Hippocampal formation (tissue), 2 donors: Measurements from ENCODE around the gene PRICKLE4.
"Not testable (repeated sequence)": the region's sequence is repeated elsewhere in the genome, so short reads cannot be mapped to it uniquely, and the experiment has no call there.

Experiments
- DNase-seq, 2 donors: peaks; one replicate each; lab custom pipeline; 2025; lab: John Stamatoyannopoulos, UW

Gene PRICKLE4

DNA sequence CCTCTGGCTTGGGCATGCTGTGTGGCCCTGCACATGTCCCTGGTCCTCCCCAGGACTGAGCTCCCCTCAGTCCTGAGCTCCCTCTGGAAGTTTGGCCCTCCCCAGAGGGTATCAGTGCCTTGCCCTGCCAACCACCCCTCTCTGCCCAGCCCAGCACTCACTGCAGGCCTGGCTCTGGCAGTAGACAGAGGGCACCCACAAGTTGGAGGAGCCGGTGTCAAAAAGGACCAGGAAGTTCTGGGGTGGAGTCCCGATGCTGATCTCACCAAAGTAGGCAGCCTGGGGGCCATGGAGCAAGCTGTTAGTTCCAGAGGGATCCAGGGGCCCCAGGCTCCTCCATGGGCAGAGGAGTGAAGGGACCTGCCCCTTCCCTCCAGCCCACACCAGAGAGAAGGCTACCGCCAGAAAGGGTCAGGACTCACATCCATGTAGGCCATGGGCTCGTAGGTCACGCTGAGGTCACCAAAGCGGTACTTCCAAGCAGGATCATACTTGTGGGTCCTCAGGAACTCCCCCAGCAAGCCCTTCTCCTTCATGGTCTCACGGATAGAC lies 36.3 kb upstream of the PRICKLE4 start:
- DNase-seq = no peak

- DNase-seq = no peak
These were observed 34.5 kb upstream of the PRICKLE4 start for GRCh38 chr6:41746107-41746506.

DNA sequence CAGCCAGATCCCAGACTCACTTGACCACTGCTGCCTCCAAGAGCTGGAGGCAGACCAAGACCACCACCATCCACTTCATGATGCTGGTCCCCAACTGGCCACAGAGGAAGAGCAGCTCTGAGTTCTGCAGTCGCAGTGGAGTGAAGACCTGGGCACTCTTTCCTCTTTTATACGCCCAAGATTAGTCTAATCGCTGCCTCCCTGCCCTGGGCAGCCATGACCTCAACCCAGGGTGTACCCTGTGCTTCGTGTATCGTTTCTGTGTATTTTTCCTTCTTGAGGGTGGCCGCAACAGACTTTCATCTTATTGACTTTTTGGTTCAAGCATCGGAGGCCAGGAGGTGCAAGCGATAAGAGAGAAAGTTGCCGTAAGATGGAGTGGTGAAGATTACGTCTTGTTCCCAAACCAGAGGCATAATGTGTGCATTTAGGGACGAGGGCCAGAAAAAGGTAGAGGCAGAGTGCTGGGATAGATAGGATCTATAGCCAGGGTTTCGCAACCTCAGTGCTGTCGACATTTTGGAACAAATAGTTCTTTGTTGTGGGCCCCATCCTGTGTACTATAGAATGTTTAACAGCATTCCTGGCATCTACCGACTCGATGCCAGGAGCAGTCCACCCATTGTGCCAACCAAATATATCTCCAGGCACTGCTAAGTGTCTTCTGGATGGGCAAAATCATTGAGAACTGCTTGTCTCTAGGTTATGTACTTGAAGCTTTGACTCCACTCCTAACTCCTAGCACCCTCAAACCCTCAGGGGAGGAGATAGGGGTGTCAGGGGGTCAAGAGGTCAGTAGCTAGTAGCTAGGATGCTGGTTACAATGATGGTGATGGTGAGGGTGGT lies 33.1 kb upstream of the PRICKLE4 start, which contains the start of gene PGC:
TSS of gene PGC (minus strand) at position 142 of the 846 bp plus-strand sequence. CDS start at position 79, 63 bp downstream.
- no peak for DNase-seq

- no peak for DNase-seq
These were observed 32.5 kb upstream of the PRICKLE4 start for GRCh38 chr6:41748102-41748477.

- DNase-seq = no peak
These were observed 32.0 kb upstream of the PRICKLE4 start for GRCh38 chr6:41748542-41748941.

DNA sequence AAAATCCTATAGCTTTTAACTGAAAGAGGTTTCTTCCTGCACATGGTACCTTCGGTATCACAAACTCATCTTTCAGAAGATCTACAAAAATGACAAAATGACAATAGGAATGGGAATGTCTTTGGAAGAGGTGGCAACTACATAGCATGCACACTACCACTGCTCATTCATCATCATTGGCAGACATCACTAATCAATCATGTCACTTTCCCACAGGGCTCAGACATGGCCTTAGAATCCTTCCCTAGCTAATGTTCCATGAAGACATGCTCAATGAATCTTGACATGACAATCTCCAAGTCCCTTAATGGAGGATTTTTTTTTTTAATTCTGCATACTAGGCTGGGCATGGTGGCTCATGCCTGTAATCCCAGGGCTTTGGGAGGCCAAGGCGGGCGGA lies 30.2 kb upstream of the PRICKLE4 start:
- no peak for DNase-seq

GRCh38 chr6:41755895-41756294 lies 24.7 kb upstream of the PRICKLE4 start:
- no peak for DNase-seq

GRCh38 chr6:41756354-41756753 lies 24.2 kb upstream of the PRICKLE4 start:
- DNase-seq = no peak

GRCh38 chr6:41757271-41757670 lies 23.3 kb upstream of the PRICKLE4 start:
- no peak for DNase-seq

DNA sequence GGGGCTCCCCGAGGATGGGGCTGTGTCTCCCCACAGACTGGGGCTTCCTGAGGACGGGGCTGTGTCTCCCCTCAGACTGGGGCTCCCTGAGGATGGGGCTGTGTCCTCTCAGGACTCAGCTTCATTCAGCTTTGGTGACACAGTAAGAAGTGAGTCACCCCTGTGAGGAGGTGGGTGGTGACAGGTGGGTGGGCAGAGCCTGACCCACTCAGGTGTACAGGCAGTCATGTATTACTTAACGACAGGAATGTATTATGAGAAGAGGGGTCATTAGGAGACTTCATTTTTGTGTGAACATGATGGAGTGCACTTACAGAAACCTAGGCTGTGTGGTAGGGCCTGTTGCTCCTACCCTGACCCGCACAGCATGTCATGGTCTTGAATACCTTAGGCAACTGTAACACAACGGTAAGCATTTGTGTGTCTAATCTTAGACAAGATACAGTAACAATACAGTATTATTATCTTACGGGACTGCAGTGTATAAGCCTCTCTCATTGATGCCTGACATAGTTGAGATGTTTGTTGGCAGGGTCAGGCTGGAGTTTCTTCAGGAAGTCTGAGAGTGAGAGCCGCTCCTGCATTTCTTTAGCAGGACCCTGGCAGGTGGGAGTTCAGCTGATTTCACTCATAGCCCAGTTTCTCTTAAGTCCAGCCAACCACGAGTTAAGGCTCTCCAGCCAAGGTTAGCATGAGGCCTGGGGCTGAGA lies 22.5 kb upstream of the PRICKLE4 start:
- no peak for DNase-seq

- no peak for DNase-seq
These were observed 21.9 kb upstream of the PRICKLE4 start for GRCh38 chr6:41758641-41759035.

- DNase-seq = no peak
These were observed 21.3 kb upstream of the PRICKLE4 start for GRCh38 chr6:41759106-41759904.

DNA sequence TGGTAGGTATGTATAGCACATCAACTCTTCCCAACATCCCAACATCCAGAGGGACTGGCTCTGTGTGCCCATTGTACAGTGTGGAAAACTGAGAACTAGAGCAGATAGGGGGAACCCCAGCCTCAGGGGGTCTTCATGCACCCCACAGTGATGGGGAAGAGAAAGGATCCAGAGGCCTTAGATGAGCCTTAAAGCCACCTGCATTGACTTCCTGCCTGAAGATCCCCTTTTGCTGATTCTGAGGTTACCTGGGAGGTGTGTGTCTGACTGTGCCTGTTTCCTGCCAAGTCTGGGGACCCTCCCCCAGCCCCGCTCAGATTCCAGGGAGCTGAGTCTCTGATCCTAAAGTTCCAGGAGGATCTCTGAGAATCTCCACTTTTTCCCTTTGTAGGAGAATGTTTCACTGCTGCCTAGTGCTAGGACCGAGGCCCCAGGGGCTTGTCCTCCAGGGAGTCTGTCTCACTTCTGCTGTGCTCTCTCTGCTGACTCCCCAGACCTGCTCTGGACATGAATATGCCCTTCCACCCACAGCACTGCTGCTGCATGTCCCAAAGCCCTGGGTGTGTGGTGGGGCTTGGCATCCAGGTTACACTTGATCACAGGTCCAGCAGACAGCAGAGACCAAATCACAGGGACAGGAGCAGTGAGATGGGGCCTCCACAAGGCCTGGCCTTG lies 20.5 kb upstream of the PRICKLE4 start:
- DNase-seq = no peak

- no peak for DNase-seq
These were observed 17.1 kb upstream of the PRICKLE4 start for GRCh38 chr6:41763470-41763869.

DNA sequence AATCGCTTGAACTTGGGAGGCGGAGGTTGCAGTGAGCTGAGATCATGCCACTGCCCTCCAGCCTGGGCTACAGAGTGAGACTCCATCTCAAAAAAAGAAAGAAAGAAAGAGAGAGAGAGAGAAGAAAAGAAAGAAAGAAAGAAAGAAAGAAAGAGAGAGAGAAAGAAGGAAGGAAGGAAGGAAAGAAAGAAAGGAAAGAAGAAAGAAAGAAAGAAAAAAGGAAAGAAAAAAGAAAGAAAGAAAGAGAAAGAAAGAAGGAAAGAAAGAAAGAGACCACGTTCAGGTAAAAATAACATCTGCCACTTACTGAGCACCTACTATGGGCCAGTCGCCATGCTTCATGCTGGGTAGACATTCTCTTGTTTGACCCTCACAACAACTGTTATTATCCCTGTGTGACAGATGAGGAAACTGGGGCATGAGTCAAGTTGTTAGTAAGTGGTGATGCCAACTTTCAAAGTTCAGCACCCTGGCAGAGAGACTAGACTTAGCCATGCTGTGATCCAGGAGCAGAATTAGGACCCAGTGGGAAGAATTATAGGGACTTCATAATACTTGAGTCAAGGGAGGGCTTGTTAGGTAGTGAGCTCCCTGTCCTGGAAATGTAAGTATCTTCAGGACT lies 14.4 kb upstream of the PRICKLE4 start:
- not testable (repeated sequence) for DNase-seq

DNA sequence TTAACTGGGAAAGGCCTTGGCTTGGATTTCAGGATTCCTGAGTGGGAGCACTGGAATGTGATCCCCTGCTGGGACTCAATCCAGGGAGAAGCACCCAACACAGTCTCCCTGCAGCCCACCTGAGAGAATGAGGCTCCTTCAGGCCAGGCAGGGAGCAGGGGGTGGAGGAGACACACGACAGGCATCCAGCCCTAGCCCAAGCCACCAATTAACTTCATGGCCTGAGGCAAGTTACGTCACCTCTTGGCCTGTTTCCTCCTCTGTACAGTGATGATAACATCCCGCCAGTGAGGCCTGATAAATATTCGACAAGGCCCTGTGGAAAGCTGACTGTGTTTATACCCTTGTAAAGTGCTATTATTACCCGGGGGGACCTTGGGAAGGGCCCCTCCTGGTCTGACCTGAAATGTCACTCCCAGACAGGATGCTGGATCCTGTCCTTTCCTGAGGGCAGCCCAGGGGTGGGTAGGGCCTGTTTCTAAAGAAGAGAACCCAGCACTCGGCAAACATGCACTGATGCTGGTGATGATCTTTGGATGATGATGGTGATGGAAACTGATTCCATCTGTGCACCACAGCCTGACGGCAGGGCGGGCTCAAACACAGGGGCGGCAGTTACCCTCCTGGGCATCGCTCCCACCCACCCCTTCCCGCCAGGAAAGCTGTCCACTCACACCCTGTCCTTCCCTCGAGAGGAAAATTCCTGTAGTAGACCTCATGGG lies 13.3 kb upstream of the PRICKLE4 start:
- DNase-seq = no peak

DNA sequence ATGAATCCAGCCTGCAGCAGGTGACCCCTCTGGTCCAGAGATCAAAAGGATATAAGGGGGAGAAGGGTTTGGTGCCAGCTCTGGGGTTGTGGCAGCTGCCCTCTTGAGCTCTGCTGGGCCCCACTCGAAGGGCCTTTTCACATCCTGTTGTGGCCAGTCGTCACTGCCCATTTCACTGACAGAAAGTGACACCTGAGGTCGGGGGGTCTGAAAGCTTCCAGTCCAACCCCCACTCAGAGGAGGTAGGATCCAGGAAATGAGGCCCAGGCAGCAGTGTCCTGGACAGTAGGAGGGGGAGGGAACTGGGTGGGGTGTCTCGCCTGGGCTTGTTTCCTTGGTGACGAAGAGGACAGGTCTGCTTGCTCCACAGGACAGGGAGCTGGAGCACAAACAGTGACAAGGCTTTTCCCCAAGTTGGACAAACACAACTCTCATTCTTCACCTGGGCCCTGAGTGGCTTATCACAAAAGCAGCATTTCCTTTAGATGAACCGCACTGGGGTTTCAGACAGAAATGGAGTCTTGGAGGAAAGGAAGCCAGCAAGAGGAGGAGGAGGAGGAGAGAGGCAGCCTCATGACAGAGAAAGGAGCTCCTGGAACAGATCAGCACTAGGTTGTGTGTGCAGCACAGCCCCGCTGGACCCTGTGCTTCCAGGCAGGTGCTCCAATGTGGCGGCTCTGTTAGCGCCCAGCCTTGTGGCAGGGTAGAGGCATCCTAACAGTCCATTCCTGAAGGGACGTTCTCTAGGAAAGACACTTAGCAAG lies 11.9 kb upstream of the PRICKLE4 start:
- DNase-seq = no peak

DNA sequence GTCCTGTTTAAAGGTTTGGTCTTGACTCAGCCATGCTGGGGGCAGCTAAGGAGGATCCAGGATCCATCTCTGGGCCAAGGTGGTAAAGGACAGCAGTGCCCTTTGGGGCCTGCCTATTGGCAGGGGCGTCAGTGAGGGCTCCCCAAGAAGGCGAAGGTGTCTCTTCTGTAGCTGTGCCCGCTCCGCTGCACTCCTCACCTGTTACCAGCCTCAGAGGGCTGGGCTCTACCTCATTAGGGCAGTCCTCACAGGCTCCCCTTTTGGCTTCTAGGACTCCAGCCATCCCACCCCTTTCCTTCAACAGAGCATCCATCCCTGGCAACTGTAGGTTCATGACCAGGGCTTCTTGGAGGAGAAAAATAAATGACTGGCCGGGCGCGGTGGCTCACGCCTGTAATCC lies 11.2 kb upstream of the PRICKLE4 start:
- no peak for DNase-seq

- DNase-seq = no peak
These were observed 10.1 kb upstream of the PRICKLE4 start for GRCh38 chr6:41770381-41771057.
